HepG2 (cell line): Measurements from ENCODE around the gene TUBB2B. TPM values are rescaled to one million over a fixed set of nuclear protein-coding genes. Genes with fewer than 3 reads are reported as not detected.
A peak's percentile ranks its signal among the peaks of the same experiment; 100 is the strongest.

Source experiments
- ATAC-seq: fragments of 200-7000 bp; cut with Tn5 transposase; 3 replicates; pipeline ENCODE4 v1.9.1; 2020; ENCODE audit warnings: mild to moderate bottlenecking, moderate library complexity
- BruUV-seq: library from RNA; stranded (reverse); fragments of 400-500 nt; replicated peaks from 2 replicates; lab custom pipeline; 2021; lab: Mats Ljungman, UMichigan
- CTCF ChIA-PET: fragments of 300-600 bp; formaldehyde crosslinking; extraction: SDS; loops from one replicate; lab custom pipeline; 2021; ENCODE audit warnings: low total read pairs, inconsistent platforms, low intra/inter-chr PET ratio; lab: Yijun Ruan, JAX
- POLR2A ChIA-PET: fragments of 350-600 bp; sonication (Branson Sonifier 250); formaldehyde crosslinking; loops from one replicate; lab custom pipeline; 2020; ENCODE audit warnings: antibody characterized with exemption, inconsistent platforms; lab: Yijun Ruan, JAX
- DNase-seq: peaks from one replicate; pipeline ENCODE4 v3.0.0-alpha.2; 2015; ENCODE audit warnings: low spot score
- FAIRE-seq: peaks from 3 replicates; lab custom pipeline; 2011; peaks lifted over from hg19 to GRCh38; lab: Jason Lieb, UNC
- H2AFZ ChIP-seq: one replicate; pipeline ENCODE4 v1.6.1; 2011; ENCODE audit warnings: low read length, inconsistent platforms
- H3K27ac ChIP-seq: fragments of 300-600 bp; 3 replicates; pipeline ENCODE4 v1.8.0; 2011; ENCODE audit warnings: mixed run types, mild to moderate bottlenecking, mixed read lengths, low read length, inconsistent platforms; ENCODE audit not compliant: insufficient read depth; ENCODE audit errors: extremely low read length
- H3K27me3 ChIP-seq, 2 experiments: fragments of 200-600 bp in 1 of 2; 2 replicates in 1 of 2; 3 replicates in 1 of 2; pipeline versions ENCODE4 v1.6.0 to v1.8.0; 2011; ENCODE audit warnings: low read length in 2 of 2, mild to moderate bottlenecking in 2 of 2, moderate library complexity in 2 of 2, inconsistent platforms in 1 of 2; ENCODE audit not compliant: insufficient read depth in 2 of 2, control insufficient read depth in 1 of 2
- H3K36me3 ChIP-seq, 2 experiments: fragments of 200-600 bp in 1 of 2; replicated peaks in 1 of 2; 2 replicates in 1 of 2; 3 replicates in 1 of 2; pipeline versions ENCODE4 v1.5.1 to v1.8.0; 2011; ENCODE audit warnings: low read length in 2 of 2, inconsistent platforms in 1 of 2; ENCODE audit not compliant: insufficient read depth in 2 of 2, control insufficient read depth in 1 of 2
- H3K4me1 ChIP-seq: 2 replicates; pipeline ENCODE4 v1.5.1; 2012; ENCODE audit warnings: low read length, inconsistent platforms; ENCODE audit not compliant: insufficient read depth
- H3K4me2 ChIP-seq: 2 replicates; pipeline ENCODE4 v1.6.0; 2011; ENCODE audit warnings: low read depth, low read length, inconsistent platforms
- H3K4me3 ChIP-seq, 3 experiments: fragments of 200-600 bp in 1 of 3; sonication (generic), shearing (Covaris generic) in 1 of 3; replicated peaks in 1 of 3; 2 replicates each; pipeline ENCODE4 v1.5.1; 2011 to 2016; ENCODE audit warnings: low read length in 3 of 3, inconsistent platforms in 2 of 3, low read depth in 2 of 3, mild to moderate bottlenecking in 2 of 3, control low read depth in 1 of 3, mixed read lengths in 1 of 3; ENCODE audit not compliant: insufficient read depth in 1 of 3
- H3K79me2 ChIP-seq: one replicate; pipeline ENCODE4 v1.6.1; 2011; ENCODE audit warnings: low read length, inconsistent platforms; ENCODE audit not compliant: insufficient read depth
- H3K9ac ChIP-seq: 2 replicates; pipeline ENCODE4 v1.6.0; 2011; ENCODE audit warnings: mild to moderate bottlenecking, low read depth, low read length, inconsistent platforms; ENCODE audit not compliant: insufficient read depth
- H3K9me3 ChIP-seq: 2 replicates; pipeline ENCODE4 v1.5.1; 2012; ENCODE audit warnings: mild to moderate bottlenecking, low read length
- H4K20me1 ChIP-seq: 2 replicates; pipeline ENCODE4 v1.6.0; 2011; ENCODE audit warnings: inconsistent platforms, mild to moderate bottlenecking, low read length, moderate library complexity; ENCODE audit not compliant: insufficient read depth
- ATM ChIP-seq: fragments of 450-650 bp; IDR thresholded peaks from 2 replicates; pipeline ENCODE4 v1.7.1; 2017; ENCODE audit warnings: mild to moderate bottlenecking, borderline replicate concordance
- CCAR2 ChIP-seq: fragments of 200-400 bp; formaldehyde crosslinking; optimal IDR thresholded peaks from 2 replicates; pipeline ENCODE3; 2018; ENCODE audit warnings: low read depth, mild to moderate bottlenecking, low read length, moderate library complexity
- JDP2 ChIP-seq: sonication (generic); formaldehyde crosslinking; IDR thresholded peaks from 2 replicates; pipeline ENCODE4 v1.8.1; 2022; ENCODE audit warnings: missing genetic modification reagents, borderline replicate concordance
- MTA3 ChIP-seq: sonication (generic); formaldehyde crosslinking; IDR thresholded peaks from 2 replicates; pipeline ENCODE4 v1.4.0; 2020; ENCODE audit warnings: missing genetic modification reagents
- MTF2 ChIP-seq: sonication (generic); formaldehyde crosslinking; IDR thresholded peaks from 2 replicates; pipeline ENCODE4 v1.5.0; 2020; ENCODE audit warnings: missing genetic modification reagents, borderline replicate concordance
- NR0B2 ChIP-seq: sonication (generic); formaldehyde crosslinking; IDR thresholded peaks from 2 replicates; pipeline ENCODE4 v1.4.0; 2020; ENCODE audit warnings: mild to moderate bottlenecking, missing genetic modification reagents
- NRL ChIP-seq: sonication (generic); formaldehyde crosslinking; IDR thresholded peaks from 2 replicates; pipeline ENCODE4 v1.5.0; 2020; ENCODE audit warnings: missing genetic modification reagents, mild to moderate bottlenecking, moderate library complexity, borderline replicate concordance
- RCOR2 ChIP-seq: IDR thresholded peaks from 2 replicates; pipeline ENCODE4 v1.6.1; 2016; ENCODE audit warnings: missing biosample characterization, missing genetic modification reagents
- SNAPC2 ChIP-seq: sonication (generic); formaldehyde crosslinking; IDR thresholded peaks from 2 replicates; pipeline ENCODE4 v1.8.1; 2022; ENCODE audit warnings: mild to moderate bottlenecking, missing genetic modification reagents
- SP4 ChIP-seq: sonication (generic); formaldehyde crosslinking; IDR thresholded peaks from 2 replicates; pipeline ENCODE4 v1.8.1; 2023; ENCODE audit warnings: mild to moderate bottlenecking, missing genetic modification reagents
- TBP ChIP-seq: sonication (generic); formaldehyde crosslinking; IDR thresholded peaks from 2 replicates; pipeline ENCODE4 v1.5.0; 2020; ENCODE audit warnings: missing genetic modification reagents
- ZNF816 ChIP-seq: sonication (generic); formaldehyde crosslinking; IDR thresholded peaks from 2 replicates; pipeline ENCODE4 v1.8.0; 2022; ENCODE audit warnings: missing genetic modification reagents, mild to moderate bottlenecking, borderline replicate concordance
- ZSCAN12 ChIP-seq: sonication (generic); formaldehyde crosslinking; IDR thresholded peaks from 2 replicates; pipeline ENCODE4 v1.9.0; 2021; ENCODE audit warnings: mild to moderate bottlenecking, missing genetic modification reagents
- ZZZ3 ChIP-seq: sonication (generic); formaldehyde crosslinking; IDR thresholded peaks from 2 replicates; pipeline ENCODE4 v1.4.0; 2020; ENCODE audit warnings: missing genetic modification reagents, mild to moderate bottlenecking, borderline replicate concordance
- WGBS: methylation state at CpG from one replicate; pipeline ENCODE4 v1.1.6; 2017; ENCODE audit warnings: low lambda C conversion rate; 5-methylcytosine and 5-hydroxymethylcytosine counted together
- in situ Hi-C: cut with HindIII; loops from 2 replicates; pipeline ENCODE4 v1.10.0; 2017; ENCODE audit warnings: low pct_unique_long_range_greater_than_20kb; ENCODE audit not compliant: extremely low pct_ligation_motif_present
- intact Hi-C: fragments of 100-400 bp; cut with micrococcal nuclease; formaldehyde crosslinking; loops from one replicate; pipeline ENCODE4 v1.10.0; 2022; ENCODE audit not compliant: unreplicated experiment
- polyA plus RNA-seq, 8 experiments: library from polyadenylated mRNA; depleted of rRNA in 3 of 8; stranded (reverse) in 7 of 8; unstranded in 1 of 8; fragments of >200 nt; fragmentation: Illumina TruSeq in 4 of 8; extraction: Trizol in 4 of 8; gene quantifications; 2 replicates each; pipeline versions ENCODE4 v1.2.1 to v1.2.3, GENCODE V29; 2011 to 2016; ENCODE audit warnings: low read depth in 4 of 8, missing spikeins in 1 of 8, mixed read lengths in 1 of 8; ENCODE audit not compliant: insufficient read depth in 1 of 8
- total RNA-seq, 5 experiments: library from RNA; depleted of rRNA; stranded (reverse); fragments of >200 nt; fragmentation: Illumina TruSeq; extraction: Trizol; gene quantifications; 2 replicates each; pipeline ENCODE4 v1.2.3, GENCODE V29; 2016; ENCODE audit warnings: low read depth in 1 of 5
- TF ChIP-seq, protein P1 (sequence below): sonication (generic); formaldehyde crosslinking; IDR thresholded peaks from 2 replicates; pipeline ENCODE4 v1.5.0; 2020; ENCODE audit warnings: mild to moderate bottlenecking, missing genetic modification reagents, borderline replicate concordance
- TF ChIP-seq, protein P2 (sequence below): sonication (generic); formaldehyde crosslinking; IDR thresholded peaks from 2 replicates; pipeline ENCODE4 v1.8.1; 2023; ENCODE audit warnings: mild to moderate bottlenecking, missing genetic modification reagents

Gene TUBB2B
- total and polyA plus RNA-seq, 2 of the 13 experiments (the other 11 are each of a cell fraction or from before 2014, with no cell fraction given) = 10.3 to 23.6 TPM

DNA sequence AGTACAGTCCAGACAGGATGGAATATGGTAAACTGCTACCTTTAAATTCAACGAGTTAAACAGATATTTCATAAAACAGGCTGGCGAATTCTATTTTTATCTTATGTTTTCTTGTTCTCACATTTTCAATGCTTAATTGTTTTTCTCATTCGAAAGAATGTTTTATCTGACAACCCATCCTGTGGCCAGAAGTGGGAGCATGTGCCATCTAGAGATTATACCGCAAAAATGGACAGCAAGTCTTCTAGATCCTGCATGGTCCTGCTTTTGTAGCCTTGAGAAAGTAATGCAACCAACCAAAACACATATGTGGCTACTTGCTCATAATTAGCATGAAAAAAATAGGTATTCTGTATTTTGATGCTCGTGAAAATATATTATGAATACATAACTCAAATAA, 30.7 kb downstream of the TUBB2B start:
- WGBS = 28% methylated on average over 5 of the region's 5 CpGs
- no peaks in the 10 kb centered on the region for H4K20me1 ChIP-seq
- peak overlapping the region in 2 of 3 experiments; percentile 20 to 67; a peak in 3 of 6 replicates for H3K4me3 ChIP-seq
- H3K9ac ChIP-seq = no peak overlapping the region; the same call in 1 of the 2 replicates
- FAIRE-seq (peak; percentile 58), ATAC-seq (no peak), DNase-seq (no peak)
- H3K9me3 ChIP-seq = no peaks in the 10 kb centered on the region
- peaks cover 0 to 10% of the 10 kb centered on the region in 2 experiments; a peak in 1 of 5 replicates for H3K27me3 ChIP-seq
- H3K36me3 ChIP-seq = no peaks in the 10 kb centered on the region
- peaks cover 7% of the 10 kb centered on the region for H3K79me2 ChIP-seq
- peaks cover 39% of the 10 kb centered on the region for H3K4me1 ChIP-seq
- intact Hi-C loops (loop anchor here (5.0 kb wide), 2 partner anchors 61 to 69 kb away; partner anchors contain the start of gene PSMG4), in situ Hi-C loops (no loop called here)
- H3K4me2 ChIP-seq = peak overlapping the region; percentile 82
- no peak overlapping the region for H2AFZ ChIP-seq
- no peak overlapping the region for H3K27ac ChIP-seq
- ChIA-PET CTCF (no interaction called here), POLR2A (interaction anchor here (1.1 to 2.7 kb wide), 5 partner anchors 12 to 34 kb away, joined by 3 to 15 read pairs (median 6); no protein-coding TSS in a partner anchor)
- BruUV-seq = no TSS peak
- TF ChIP-seq SP4 (CRISPR knock-in tag) = no peak
- no peak for TF ChIP-seq ZSCAN12 (CRISPR knock-in tag)
- TF ChIP-seq, protein P1, sequence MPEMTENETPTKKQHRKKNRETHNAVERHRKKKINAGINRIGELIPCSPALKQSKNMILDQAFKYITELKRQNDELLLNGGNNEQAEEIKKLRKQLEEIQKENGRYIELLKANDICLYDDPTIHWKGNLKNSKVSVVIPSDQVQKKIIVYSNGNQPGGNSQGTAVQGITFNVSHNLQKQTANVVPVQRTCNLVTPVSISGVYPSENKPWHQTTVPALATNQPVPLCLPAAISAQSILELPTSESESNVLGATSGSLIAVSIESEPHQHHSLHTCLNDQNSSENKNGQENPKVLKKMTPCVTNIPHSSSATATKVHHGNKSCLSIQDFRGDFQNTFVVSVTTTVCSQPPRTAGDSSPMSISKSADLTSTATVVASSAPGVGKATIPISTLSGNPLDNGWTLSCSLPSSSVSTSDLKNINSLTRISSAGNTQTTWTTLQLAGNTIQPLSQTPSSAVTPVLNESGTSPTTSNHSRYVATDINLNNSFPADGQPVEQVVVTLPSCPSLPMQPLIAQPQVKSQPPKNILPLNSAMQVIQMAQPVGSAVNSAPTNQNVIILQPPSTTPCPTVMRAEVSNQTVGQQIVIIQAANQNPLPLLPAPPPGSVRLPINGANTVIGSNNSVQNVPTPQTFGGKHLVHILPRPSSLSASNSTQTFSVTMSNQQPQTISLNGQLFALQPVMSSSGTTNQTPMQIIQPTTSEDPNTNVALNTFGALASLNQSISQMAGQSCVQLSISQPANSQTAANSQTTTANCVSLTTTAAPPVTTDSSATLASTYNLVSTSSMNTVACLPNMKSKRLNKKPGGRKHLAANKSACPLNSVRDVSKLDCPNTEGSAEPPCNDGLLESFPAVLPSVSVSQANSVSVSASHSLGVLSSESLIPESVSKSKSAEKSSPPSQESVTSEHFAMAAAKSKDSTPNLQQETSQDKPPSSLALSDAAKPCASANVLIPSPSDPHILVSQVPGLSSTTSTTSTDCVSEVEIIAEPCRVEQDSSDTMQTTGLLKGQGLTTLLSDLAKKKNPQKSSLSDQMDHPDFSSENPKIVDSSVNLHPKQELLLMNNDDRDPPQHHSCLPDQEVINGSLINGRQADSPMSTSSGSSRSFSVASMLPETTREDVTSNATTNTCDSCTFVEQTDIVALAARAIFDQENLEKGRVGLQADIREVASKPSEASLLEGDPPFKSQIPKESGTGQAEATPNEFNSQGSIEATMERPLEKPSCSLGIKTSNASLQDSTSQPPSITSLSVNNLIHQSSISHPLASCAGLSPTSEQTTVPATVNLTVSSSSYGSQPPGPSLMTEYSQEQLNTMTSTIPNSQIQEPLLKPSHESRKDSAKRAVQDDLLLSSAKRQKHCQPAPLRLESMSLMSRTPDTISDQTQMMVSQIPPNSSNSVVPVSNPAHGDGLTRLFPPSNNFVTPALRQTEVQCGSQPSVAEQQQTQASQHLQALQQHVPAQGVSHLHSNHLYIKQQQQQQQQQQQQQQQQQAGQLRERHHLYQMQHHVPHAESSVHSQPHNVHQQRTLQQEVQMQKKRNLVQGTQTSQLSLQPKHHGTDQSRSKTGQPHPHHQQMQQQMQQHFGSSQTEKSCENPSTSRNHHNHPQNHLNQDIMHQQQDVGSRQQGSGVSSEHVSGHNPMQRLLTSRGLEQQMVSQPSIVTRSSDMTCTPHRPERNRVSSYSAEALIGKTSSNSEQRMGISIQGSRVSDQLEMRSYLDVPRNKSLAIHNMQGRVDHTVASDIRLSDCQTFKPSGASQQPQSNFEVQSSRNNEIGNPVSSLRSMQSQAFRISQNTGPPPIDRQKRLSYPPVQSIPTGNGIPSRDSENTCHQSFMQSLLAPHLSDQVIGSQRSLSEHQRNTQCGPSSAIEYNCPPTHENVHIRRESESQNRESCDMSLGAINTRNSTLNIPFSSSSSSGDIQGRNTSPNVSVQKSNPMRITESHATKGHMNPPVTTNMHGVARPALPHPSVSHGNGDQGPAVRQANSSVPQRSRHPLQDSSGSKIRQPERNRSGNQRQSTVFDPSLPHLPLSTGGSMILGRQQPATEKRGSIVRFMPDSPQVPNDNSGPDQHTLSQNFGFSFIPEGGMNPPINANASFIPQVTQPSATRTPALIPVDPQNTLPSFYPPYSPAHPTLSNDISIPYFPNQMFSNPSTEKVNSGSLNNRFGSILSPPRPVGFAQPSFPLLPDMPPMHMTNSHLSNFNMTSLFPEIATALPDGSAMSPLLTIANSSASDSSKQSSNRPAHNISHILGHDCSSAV (CRISPR knock-in tag) = no peak
- TF ChIP-seq JDP2 = no peak
- no peak for TF ChIP-seq NRL (CRISPR knock-in tag)
- TF ChIP-seq, protein P2, sequence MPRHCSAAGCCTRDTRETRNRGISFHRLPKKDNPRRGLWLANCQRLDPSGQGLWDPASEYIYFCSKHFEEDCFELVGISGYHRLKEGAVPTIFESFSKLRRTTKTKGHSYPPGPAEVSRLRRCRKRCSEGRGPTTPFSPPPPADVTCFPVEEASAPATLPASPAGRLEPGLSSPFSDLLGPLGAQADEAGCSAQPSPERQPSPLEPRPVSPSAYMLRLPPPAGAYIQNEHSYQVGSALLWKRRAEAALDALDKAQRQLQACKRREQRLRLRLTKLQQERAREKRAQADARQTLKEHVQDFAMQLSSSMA (CRISPR knock-in tag) = no peak
- no peak for TF ChIP-seq MTF2 (CRISPR knock-in tag)
- no peak for TF ChIP-seq ZZZ3
- TF ChIP-seq MTA3 (CRISPR knock-in tag) = no peak
- no peak for TF ChIP-seq SNAPC2 (CRISPR knock-in tag)
- no peak for TF ChIP-seq ZNF816 (CRISPR knock-in tag)
- TF ChIP-seq RCOR2 (CRISPR knock-in tag) = no peak
- no peak for TF ChIP-seq ATM
- TF ChIP-seq TBP (CRISPR knock-in tag) = no peak
- TF ChIP-seq CCAR2 = no peak
- TF ChIP-seq NR0B2 (CRISPR knock-in tag) = no peak
